HL-60 (cell line): ENCODE data around the gene PDSS2.
A peak's percentile ranks its signal among the peaks of the same experiment; 100 is the strongest.
"Not testable (repeated sequence)": the region's sequence is repeated elsewhere in the genome, so short reads cannot be mapped to it uniquely, and the experiment has no call there.

ENCODE experiments used
- DNase-seq, 2 experiments: peaks; one replicate each; pipeline ENCODE4 v3.0.0-alpha.2; 2010 to 2020; ENCODE audit warnings: low read depth in 1 of 2, low spot score in 1 of 2
- H3K27ac ChIP-seq: fragments of 250-450 bp; sonication (Bioruptor Pico); replicated peaks from 2 replicates; pipeline ENCODE4 v1.5.1; 2020; ENCODE audit warnings: mild to moderate bottlenecking, moderate library complexity
- H3K27me3 ChIP-seq: fragments of 250-450 bp; sonication (Bioruptor Pico); 2 replicates; pipeline ENCODE4 v1.5.1; 2021; ENCODE audit warnings: mild to moderate bottlenecking, moderate library complexity; ENCODE audit not compliant: insufficient read depth, poor library complexity, severe bottlenecking
- H3K4me3 ChIP-seq: replicated peaks from 2 replicates; pipeline ENCODE4 v1.5.1; 2011; ENCODE audit warnings: mild to moderate bottlenecking, control low read depth, low read length; ENCODE audit not compliant: insufficient read depth
- GABPA ChIP-seq: IDR thresholded peaks from 2 replicates; pipeline ENCODE4 v1.6.1; 2012; ENCODE audit warnings: low read depth
- POLR2AphosphoS5 ChIP-seq: IDR thresholded peaks from 2 replicates; pipeline ENCODE4 v1.6.1; 2012; ENCODE audit warnings: low read depth
- SPI1 ChIP-seq: IDR thresholded peaks from 2 replicates; pipeline ENCODE4 v1.6.1; 2012; ENCODE audit warnings: low read depth, mild to moderate bottlenecking, borderline replicate concordance
- TF ChIP-seq, protein P1 (sequence below): IDR thresholded peaks from 2 replicates; pipeline ENCODE4 v1.6.1; 2012; ENCODE audit warnings: low read depth; ENCODE audit not compliant: insufficient replicate concordance
- TF ChIP-seq, protein P2 (sequence below): IDR thresholded peaks from one replicate; pipeline ENCODE4 v1.5.1; 2011; ENCODE audit warnings: low read length, control low read depth, inconsistent platforms; ENCODE audit not compliant: insufficient read depth

Gene PDSS2

DNA sequence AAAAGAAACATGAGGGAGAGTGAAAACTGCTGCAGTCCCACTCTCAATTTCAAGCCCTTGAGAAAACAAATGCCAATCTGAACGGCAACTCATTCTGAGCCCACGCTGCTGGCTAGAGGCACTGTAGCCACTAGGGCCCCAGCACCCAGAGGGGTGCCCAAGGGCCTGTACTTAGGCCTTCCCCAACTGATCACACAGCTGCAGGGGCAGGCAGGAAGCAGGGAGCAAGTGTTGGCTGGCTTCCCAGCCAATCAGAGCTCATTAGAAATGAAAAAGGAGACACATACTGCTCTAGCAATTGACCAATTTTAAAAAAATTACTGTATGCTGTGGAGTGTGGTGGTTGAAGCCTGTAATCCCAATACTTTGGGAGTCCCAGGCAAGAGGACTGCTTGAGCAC lies 340.4 kb downstream of the PDSS2 start:
- no peak for TF ChIP-seq POLR2AphosphoS5
- TF ChIP-seq, protein P1, sequence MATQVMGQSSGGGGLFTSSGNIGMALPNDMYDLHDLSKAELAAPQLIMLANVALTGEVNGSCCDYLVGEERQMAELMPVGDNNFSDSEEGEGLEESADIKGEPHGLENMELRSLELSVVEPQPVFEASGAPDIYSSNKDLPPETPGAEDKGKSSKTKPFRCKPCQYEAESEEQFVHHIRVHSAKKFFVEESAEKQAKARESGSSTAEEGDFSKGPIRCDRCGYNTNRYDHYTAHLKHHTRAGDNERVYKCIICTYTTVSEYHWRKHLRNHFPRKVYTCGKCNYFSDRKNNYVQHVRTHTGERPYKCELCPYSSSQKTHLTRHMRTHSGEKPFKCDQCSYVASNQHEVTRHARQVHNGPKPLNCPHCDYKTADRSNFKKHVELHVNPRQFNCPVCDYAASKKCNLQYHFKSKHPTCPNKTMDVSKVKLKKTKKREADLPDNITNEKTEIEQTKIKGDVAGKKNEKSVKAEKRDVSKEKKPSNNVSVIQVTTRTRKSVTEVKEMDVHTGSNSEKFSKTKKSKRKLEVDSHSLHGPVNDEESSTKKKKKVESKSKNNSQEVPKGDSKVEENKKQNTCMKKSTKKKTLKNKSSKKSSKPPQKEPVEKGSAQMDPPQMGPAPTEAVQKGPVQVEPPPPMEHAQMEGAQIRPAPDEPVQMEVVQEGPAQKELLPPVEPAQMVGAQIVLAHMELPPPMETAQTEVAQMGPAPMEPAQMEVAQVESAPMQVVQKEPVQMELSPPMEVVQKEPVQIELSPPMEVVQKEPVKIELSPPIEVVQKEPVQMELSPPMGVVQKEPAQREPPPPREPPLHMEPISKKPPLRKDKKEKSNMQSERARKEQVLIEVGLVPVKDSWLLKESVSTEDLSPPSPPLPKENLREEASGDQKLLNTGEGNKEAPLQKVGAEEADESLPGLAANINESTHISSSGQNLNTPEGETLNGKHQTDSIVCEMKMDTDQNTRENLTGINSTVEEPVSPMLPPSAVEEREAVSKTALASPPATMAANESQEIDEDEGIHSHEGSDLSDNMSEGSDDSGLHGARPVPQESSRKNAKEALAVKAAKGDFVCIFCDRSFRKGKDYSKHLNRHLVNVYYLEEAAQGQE, result no peak
- TF ChIP-seq GABPA, result no peak
- no peak for TF ChIP-seq SPI1
- TF ChIP-seq, protein P2, sequence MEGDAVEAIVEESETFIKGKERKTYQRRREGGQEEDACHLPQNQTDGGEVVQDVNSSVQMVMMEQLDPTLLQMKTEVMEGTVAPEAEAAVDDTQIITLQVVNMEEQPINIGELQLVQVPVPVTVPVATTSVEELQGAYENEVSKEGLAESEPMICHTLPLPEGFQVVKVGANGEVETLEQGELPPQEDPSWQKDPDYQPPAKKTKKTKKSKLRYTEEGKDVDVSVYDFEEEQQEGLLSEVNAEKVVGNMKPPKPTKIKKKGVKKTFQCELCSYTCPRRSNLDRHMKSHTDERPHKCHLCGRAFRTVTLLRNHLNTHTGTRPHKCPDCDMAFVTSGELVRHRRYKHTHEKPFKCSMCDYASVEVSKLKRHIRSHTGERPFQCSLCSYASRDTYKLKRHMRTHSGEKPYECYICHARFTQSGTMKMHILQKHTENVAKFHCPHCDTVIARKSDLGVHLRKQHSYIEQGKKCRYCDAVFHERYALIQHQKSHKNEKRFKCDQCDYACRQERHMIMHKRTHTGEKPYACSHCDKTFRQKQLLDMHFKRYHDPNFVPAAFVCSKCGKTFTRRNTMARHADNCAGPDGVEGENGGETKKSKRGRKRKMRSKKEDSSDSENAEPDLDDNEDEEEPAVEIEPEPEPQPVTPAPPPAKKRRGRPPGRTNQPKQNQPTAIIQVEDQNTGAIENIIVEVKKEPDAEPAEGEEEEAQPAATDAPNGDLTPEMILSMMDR, result no peak
- Histone ChIP-seq H3K27me3 (no peaks in the 10 kb centered on the region), H3K27ac (no peak overlapping the region), H3K4me3 (no peak overlapping the region)
- peak; percentile 28 to 66 for DNase-seq

GRCh38 chr6:107118540-107118939 lies 340.8 kb downstream of the PDSS2 start:
- H3K27me3 ChIP-seq, H3K4me3 ChIP-seq, DNase-seq, H3K27ac ChIP-seq: not testable (repeated sequence)

DNA sequence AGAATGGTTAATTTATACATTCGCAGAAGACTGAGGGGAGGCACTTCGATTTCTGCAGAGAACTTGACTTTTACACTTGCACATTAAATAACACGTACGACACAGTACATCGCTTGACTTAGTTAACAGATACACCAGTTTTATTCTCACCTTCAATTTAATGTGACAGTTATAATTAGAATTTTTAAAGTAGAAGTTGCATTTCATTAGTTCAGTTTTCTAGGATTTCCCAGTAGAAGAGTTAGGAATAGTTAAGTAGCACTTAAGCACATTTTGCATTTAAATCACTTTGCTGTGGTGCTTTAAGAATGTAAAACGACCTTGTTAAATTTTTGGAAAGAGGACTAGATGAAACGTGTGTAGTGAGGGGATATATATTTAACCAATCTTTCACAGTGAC lies 342.4 kb downstream of the PDSS2 start:
- Histone ChIP-seq H3K4me3 (no peak overlapping the region), H3K27ac (no peak overlapping the region), H3K27me3 (no peaks in the 10 kb centered on the region)
- TF ChIP-seq, protein P1, result no peak
- no peak for TF ChIP-seq SPI1
- TF ChIP-seq GABPA, result no peak
- TF ChIP-seq POLR2AphosphoS5, result no peak
- TF ChIP-seq, protein P2, result no peak
- DNase-seq, result no peak

DNA sequence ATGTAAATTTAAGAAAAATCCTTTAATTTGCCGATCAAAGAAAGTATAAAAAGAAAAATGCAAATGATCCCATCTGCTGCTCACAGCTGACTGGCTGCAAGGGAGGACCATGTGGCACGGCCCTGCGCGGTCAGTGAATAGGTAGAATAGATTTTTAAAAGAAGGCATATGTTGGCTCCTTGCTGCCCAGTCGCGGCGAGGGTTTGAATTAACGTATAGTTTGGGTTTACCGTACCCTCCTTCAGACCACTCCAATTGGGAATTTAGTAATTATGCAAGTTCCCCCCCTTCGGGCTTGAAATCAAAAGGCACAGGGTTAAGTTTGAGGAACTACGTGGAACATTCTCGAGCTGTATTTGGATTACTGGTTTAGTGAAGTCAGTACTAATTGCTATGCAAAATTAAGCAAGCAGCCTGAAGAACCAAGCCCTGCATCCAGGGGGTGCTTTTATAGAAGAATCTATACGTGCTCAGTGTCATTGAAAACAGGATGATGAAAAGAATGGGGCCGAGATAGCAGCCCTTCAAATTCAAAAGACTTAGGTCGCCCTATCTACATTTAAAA lies 343.0 kb downstream of the PDSS2 start:
- peak; percentile 51 to 71 for DNase-seq
- Histone ChIP-seq H3K27ac (peak overlapping the region; percentile 89), H3K4me3 (peak overlapping the region; percentile 46), H3K27me3 (no peaks in the 10 kb centered on the region)
- TF ChIP-seq, protein P2, result no peak
- TF ChIP-seq SPI1 (peak; percentile 36; the same call in 1 of the 2 replicates), POLR2AphosphoS5 (no peak; the same call in none of the 2 replicates), GABPA (no peak)
- TF ChIP-seq, protein P1, result peak; percentile 7
